Measurements from ENCODE around the gene STRIP2. TPM values are rescaled to one million over a fixed set of nuclear protein-coding genes. Genes with fewer than 3 reads are reported as not detected.

The STRIP2 gene
- total RNA-seq, 1 experiment from 2014 or later, result 9.1 TPM

DNA sequence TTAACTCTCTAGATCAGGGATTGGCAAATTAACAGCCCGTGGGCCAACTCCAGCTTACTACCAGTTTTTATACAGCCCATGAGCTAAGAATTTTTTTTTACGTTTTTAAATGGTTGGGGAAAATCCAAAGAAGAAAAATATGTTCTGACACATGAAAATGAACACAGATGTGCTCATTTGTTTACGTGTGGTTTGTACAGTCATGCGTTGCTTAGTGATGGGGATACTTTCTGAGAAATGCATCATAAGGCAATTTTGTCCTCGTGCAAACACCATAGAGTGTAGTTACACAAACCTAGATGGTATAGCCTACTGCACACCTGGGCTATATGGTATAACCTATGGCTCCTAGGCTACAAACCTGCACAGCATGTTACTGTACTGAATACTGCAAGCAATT, 59.8 kb downstream of the STRIP2 start:
- H3K27ac ChIP-seq (ENCODE audit: low read depth, low read length, poor library complexity, severe bottlenecking), result no peak overlapping the region
- TF ChIP-seq CTCF (conservative IDR thresholded peaks at IDR 0.05; ENCODE audit: low read depth, low read length) (no peak), EZH2 (IDR thresholded peaks at IDR 0.05; ENCODE audit: borderline replicate concordance, low read depth, low read length, poor library complexity, severe bottlenecking) (no peak)
- no TSS peak for BruUV-seq (replicated peaks)
- POLR2A ChIA-PET (ENCODE audit: low non-redundant PET), result no interaction called here
- no peak overlapping the region for H3K4me3 ChIP-seq (ENCODE audit: low read depth, low read length, poor library complexity, severe bottlenecking)
- no peak for DNase-seq (ENCODE audit: low spot score)
- intact Hi-C loops (cut with micrococcal nuclease; ENCODE audit: unreplicated experiment), result loop anchor here (10.0 kb wide), 1 partner anchor 341 kb away; no protein-coding TSS in a partner anchor
- no peaks in the 10 kb centered on the region for H3K4me1 ChIP-seq (ENCODE audit: insufficient read depth, low read length, poor library complexity, severe bottlenecking)
- no peaks in the 10 kb centered on the region for H3K36me3 ChIP-seq (ENCODE audit: insufficient read depth, low read length, poor library complexity, severe bottlenecking)
- CTCF ChIA-PET, result no interaction called here
- H3K9me3 ChIP-seq (ENCODE audit: low read depth, low read length, poor library complexity, severe bottlenecking), result no peaks in the 10 kb centered on the region
- H3K27me3 ChIP-seq (replicated peaks; ENCODE audit: insufficient read depth, low read depth, low read length, poor library complexity), result no peaks in the 10 kb centered on the region

DNA sequence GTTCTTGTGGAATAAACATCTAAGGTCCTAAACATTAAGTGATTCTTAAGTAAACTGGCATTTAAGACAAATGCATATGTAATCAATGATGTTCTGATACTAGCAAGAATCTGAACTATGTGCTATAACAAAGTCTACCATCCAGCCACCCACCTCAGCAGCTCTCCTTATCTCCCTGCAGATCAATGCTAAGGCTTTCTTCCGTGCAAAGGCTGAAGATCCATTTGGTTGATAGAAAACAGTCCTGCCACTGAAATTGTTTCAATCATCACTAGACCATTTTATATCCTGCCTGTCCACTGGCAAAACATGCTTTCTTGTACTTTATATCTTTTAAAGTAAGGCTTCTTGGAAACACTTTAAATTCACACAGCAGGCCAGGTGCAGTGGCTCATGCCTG, 61.8 kb downstream of the STRIP2 start:
- intact Hi-C loops (cut with micrococcal nuclease; ENCODE audit: unreplicated experiment), result loop anchor here (10.0 kb wide), 1 partner anchor 339 kb away; no protein-coding TSS in a partner anchor
- POLR2A ChIA-PET (ENCODE audit: low non-redundant PET), result no interaction called here
- CTCF ChIA-PET, result no interaction called here
- no peaks in the 10 kb centered on the region for H3K9me3 ChIP-seq (ENCODE audit: low read depth, low read length, poor library complexity, severe bottlenecking)
- H3K4me1 ChIP-seq (ENCODE audit: insufficient read depth, low read length, poor library complexity, severe bottlenecking), result no peaks in the 10 kb centered on the region
- no peak for DNase-seq (ENCODE audit: low spot score)
- no peaks in the 10 kb centered on the region for H3K27me3 ChIP-seq (replicated peaks; ENCODE audit: insufficient read depth, low read depth, low read length, poor library complexity)
- H3K4me3 ChIP-seq (ENCODE audit: low read depth, low read length, poor library complexity, severe bottlenecking), result no peak overlapping the region
- H3K27ac ChIP-seq (ENCODE audit: low read depth, low read length, poor library complexity, severe bottlenecking), result no peak overlapping the region
- TF ChIP-seq EZH2 (IDR thresholded peaks at IDR 0.05; ENCODE audit: borderline replicate concordance, low read depth, low read length, poor library complexity, severe bottlenecking), result no peak
- no peak for TF ChIP-seq CTCF (conservative IDR thresholded peaks at IDR 0.05; ENCODE audit: low read depth, low read length)
- H3K36me3 ChIP-seq (ENCODE audit: insufficient read depth, low read length, poor library complexity, severe bottlenecking), result no peaks in the 10 kb centered on the region
- BruUV-seq (replicated peaks), result no TSS peak

- no peak overlapping the region for H3K4me3 ChIP-seq (ENCODE audit: low read depth, low read length, poor library complexity, severe bottlenecking)
- H3K27me3 ChIP-seq (replicated peaks; ENCODE audit: insufficient read depth, low read depth, low read length, poor library complexity), result no peaks in the 10 kb centered on the region
- intact Hi-C loops (cut with micrococcal nuclease; ENCODE audit: unreplicated experiment), result loop anchor here (10.0 kb wide), 1 partner anchor 338 kb away; no protein-coding TSS in a partner anchor
- no peak for DNase-seq (ENCODE audit: low spot score)
- POLR2A ChIA-PET (ENCODE audit: low non-redundant PET), result no interaction called here
- CTCF ChIA-PET, result no interaction called here
- no peak overlapping the region for H3K27ac ChIP-seq (ENCODE audit: low read depth, low read length, poor library complexity, severe bottlenecking)
- H3K36me3 ChIP-seq (ENCODE audit: insufficient read depth, low read length, poor library complexity, severe bottlenecking), result no peaks in the 10 kb centered on the region
- H3K4me1 ChIP-seq (ENCODE audit: insufficient read depth, low read length, poor library complexity, severe bottlenecking), result no peaks in the 10 kb centered on the region
- no peak for TF ChIP-seq CTCF (conservative IDR thresholded peaks at IDR 0.05; ENCODE audit: low read depth, low read length)
- no TSS peak for BruUV-seq (replicated peaks)
- no peaks in the 10 kb centered on the region for H3K9me3 ChIP-seq (ENCODE audit: low read depth, low read length, poor library complexity, severe bottlenecking)
Observed at GRCh38 chr7:129496653-129497052, 62.4 kb downstream of the STRIP2 start.
